ENCODE results near the gene CD58. TPM values are rescaled to one million over a fixed set of nuclear protein-coding genes. Genes with fewer than 3 reads are reported as not detected.

The CD58 gene
- total RNA-seq, 1 donor from 2014 or later, result 11.0 TPM

DNA sequence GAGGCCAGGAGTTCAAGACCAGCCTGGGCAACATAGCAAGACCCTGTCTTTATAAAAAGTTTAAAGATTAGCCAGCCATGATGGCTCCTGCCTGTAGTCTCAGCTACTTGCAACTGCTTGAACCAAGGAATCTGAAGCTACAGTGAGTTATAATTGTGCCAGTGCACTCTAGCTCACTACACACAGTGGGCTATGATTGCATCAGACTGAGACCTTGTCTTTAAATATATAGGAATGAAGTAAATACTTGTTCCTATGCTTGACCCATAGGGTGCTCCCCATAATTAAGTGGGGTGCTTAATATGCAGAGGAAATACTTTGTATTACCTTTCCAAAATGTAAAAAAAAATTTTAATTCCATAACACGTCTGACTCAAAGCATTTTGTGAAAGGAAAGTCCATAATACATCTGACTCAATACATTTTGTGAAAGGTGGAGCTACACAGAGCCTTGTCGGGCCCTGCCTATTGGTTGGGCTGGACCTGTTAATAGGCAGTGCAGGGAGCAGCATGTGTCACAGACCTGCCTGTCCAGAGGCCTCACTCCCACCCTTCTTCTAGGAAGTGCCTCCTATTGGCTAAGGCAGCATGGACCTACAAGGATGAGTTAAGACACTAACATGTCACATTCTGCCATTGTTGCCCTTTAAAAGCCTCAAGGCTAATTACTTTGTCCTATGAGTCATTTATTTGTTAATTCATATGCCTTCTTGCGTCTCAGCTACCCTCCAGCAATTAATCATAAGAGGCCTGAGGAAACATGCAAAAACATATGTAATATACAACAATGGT lies 33.6 kb downstream of the CD58 start:
- no peaks in the 10 kb centered on the region for H3K4me1 Mint-ChIP-seq (ENCODE audit: unreplicated experiment)
- no peak for DNase-seq (ENCODE audit: extremely low spot score, unreplicated experiment)
- no peaks in the 10 kb centered on the region for H3K27me3 Mint-ChIP-seq (ENCODE audit: unreplicated experiment)
- TF ChIP-seq CTCF (IDR thresholded peaks at IDR 0.05), result no peak
- no peak overlapping the region for H3K4me3 Mint-ChIP-seq (ENCODE audit: unreplicated experiment)
- peaks cover 31% of the 10 kb centered on the region for H3K36me3 Mint-ChIP-seq (ENCODE audit: unreplicated experiment)
- H3K9me3 Mint-ChIP-seq (ENCODE audit: unreplicated experiment), result no peaks in the 10 kb centered on the region
- H3K27ac Mint-ChIP-seq (ENCODE audit: unreplicated experiment), result no peak overlapping the region

DNA sequence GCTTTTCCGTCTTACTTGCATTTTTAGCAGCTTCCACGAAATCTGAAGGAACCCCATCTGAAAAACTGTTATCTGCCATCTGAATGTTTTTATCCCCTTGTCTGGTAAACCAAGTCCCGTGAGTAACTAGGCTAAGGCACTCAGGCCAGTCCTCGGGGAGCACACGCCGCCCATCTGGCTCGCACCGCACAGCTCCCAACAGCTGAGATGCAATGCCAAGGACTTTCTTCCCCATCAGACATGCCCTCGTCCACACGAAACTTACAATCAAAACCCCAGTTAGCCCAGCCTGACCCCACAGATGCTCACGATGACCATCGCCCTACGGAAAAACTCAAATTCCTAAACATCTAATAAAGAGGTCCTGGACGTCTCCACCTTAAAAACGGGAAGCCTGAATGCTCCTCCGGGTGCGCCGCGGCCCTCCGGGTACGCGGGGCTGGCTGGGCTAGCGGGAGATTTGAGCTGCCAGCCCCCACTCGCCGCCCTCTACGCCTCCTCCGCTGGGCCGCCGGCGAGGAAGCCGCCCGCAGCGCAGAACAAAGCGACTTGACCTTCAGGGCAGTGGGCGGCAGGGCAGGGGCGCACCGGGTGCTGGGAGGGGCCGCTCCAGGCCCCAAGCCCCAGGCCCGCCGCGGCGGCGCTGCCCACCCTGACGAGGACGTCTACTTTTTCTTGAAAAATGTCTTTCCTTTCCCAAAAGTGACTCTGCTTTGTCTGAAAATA lies 36.6 kb downstream of the CD58 start:
- H3K4me3 Mint-ChIP-seq (ENCODE audit: unreplicated experiment), result no peak overlapping the region
- no peaks in the 10 kb centered on the region for H3K27me3 Mint-ChIP-seq (ENCODE audit: unreplicated experiment)
- no peak for TF ChIP-seq CTCF (IDR thresholded peaks at IDR 0.05)
- H3K4me1 Mint-ChIP-seq (ENCODE audit: unreplicated experiment), result no peaks in the 10 kb centered on the region
- no peaks in the 10 kb centered on the region for H3K9me3 Mint-ChIP-seq (ENCODE audit: unreplicated experiment)
- H3K36me3 Mint-ChIP-seq (ENCODE audit: unreplicated experiment), result peaks cover 29% of the 10 kb centered on the region
- no peak overlapping the region for H3K27ac Mint-ChIP-seq (ENCODE audit: unreplicated experiment)
- DNase-seq (ENCODE audit: extremely low spot score, unreplicated experiment), result no peak

- TF ChIP-seq CTCF (IDR thresholded peaks at IDR 0.05), result no peak
- no peaks in the 10 kb centered on the region for H3K4me1 Mint-ChIP-seq (ENCODE audit: unreplicated experiment)
- H3K9me3 Mint-ChIP-seq (ENCODE audit: unreplicated experiment), result no peaks in the 10 kb centered on the region
- H3K27ac Mint-ChIP-seq (ENCODE audit: unreplicated experiment), result no peak overlapping the region
- peaks cover 31% of the 10 kb centered on the region for H3K36me3 Mint-ChIP-seq (ENCODE audit: unreplicated experiment)
- no peaks in the 10 kb centered on the region for H3K27me3 Mint-ChIP-seq (ENCODE audit: unreplicated experiment)
- H3K4me3 Mint-ChIP-seq (ENCODE audit: unreplicated experiment), result no peak overlapping the region
- DNase-seq (ENCODE audit: extremely low spot score, unreplicated experiment), result no peak
Observed at GRCh38 chr1:116533429-116533820, 37.4 kb downstream of the CD58 start.

GRCh38 chr1:116532671-116533428 lies 38.0 kb downstream of the CD58 start:
- Mint-ChIP-seq H3K27ac (ENCODE audit: unreplicated experiment) (no peak overlapping the region), H3K36me3 (ENCODE audit: unreplicated experiment) (peaks cover 36% of the 10 kb centered on the region), H3K9me3 (ENCODE audit: unreplicated experiment) (no peaks in the 10 kb centered on the region), H3K4me3 (ENCODE audit: unreplicated experiment) (no peak overlapping the region), H3K4me1 (ENCODE audit: unreplicated experiment) (no peaks in the 10 kb centered on the region), H3K27me3 (ENCODE audit: unreplicated experiment) (no peaks in the 10 kb centered on the region)
- DNase-seq (ENCODE audit: extremely low spot score, unreplicated experiment), result no peak
- no peak for TF ChIP-seq CTCF (IDR thresholded peaks at IDR 0.05)

- no peak for DNase-seq (ENCODE audit: extremely low spot score, unreplicated experiment)
- H3K9me3 Mint-ChIP-seq (ENCODE audit: unreplicated experiment), result peaks cover 5% of the 10 kb centered on the region
- no peak overlapping the region for H3K4me3 Mint-ChIP-seq (ENCODE audit: unreplicated experiment)
- H3K36me3 Mint-ChIP-seq (ENCODE audit: unreplicated experiment), result peaks cover 39% of the 10 kb centered on the region
- no peak overlapping the region for H3K27ac Mint-ChIP-seq (ENCODE audit: unreplicated experiment)
- H3K27me3 Mint-ChIP-seq (ENCODE audit: unreplicated experiment), result no peaks in the 10 kb centered on the region
- H3K4me1 Mint-ChIP-seq (ENCODE audit: unreplicated experiment), result no peaks in the 10 kb centered on the region
- no peak for TF ChIP-seq CTCF (IDR thresholded peaks at IDR 0.05)
Observed at GRCh38 chr1:116531917-116532316, 38.9 kb downstream of the CD58 start.
